ENCODE measurements around the gene DAZAP1. TPM values are rescaled to one million over a fixed set of nuclear protein-coding genes. Genes with fewer than 3 reads are reported as not detected.

Gene DAZAP1
- total and polyA plus RNA-seq, 8 donors = 21.4 to 124 (median 51.5) TPM

DNA sequence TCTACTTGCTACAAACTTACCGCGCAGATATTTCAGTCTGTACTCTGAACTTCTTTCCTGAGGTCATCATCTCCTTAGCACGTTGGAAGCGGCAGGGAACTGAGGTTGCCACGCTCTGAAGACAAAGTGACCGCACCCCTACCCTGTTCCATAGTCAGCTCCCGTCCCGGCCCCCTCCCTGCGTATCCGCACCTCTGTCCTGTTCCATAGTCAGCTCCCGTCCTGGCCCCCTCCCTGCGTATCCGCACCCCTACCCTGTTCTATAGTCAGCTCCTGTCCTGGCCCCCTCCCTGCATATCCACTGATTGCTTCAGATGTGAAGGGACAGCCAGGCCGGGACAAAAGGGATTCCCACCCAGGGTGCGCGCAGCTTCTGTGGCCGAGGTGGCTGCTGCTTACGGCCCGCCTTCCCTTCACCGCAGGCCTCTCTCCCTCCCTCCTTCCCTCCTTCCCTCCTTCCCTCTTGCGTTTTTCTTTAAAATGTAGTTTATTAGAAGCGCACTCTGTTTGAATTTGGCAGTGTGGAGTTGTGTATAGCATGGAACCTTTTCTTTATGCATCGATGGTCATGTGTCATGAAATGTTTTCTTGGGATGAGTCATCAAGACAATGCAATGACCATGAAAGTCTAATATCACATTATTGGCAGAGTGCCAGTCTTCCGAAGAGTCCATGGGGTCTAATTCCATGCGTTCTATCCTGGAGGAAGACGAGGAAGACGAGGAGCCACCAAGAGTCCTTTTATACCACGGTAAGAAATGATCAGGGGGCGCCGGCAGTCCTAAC is 45.6 kb upstream of the DAZAP1 start:
- Histone ChIP-seq H3K4me3 (peak overlapping the region in 3 of 4 donors; percentile 9 to 28 (median 13)), H3K4me1 (peaks cover 15 to 36% (median 22%) of the 10 kb centered on the region in 4 donors), H3K9me3 (no peaks in the 10 kb centered on the region), H3K36me3 (peaks cover 20 to 96% (median 93%) of the 10 kb centered on the region in 4 donors), H3K27me3 (no peaks in the 10 kb centered on the region), H3K27ac (peak overlapping the region in 3 of 5 donors; percentile 45 to 78 (median 65))
- intact Hi-C loops (cut with DNase I; ENCODE audit: low total_unique reads) = loop anchor here (10.0 kb wide), 1 partner anchor 77 kb away; the partner anchor contains the start of gene EFNA2
- no peak for DNase-seq
- 67 to 79% (median 77%) methylated on average over 30 of the region's 30 CpGs for WGBS, 5 donors
- TF ChIP-seq POLR2A (IDR thresholded peaks at IDR 0.05) (no peak), EP300 (IDR thresholded peaks at IDR 0.05) (no peak), POLR2AphosphoS5 (IDR thresholded peaks at IDR 0.05) (no peak)
- TF ChIP-seq, protein P1, sequence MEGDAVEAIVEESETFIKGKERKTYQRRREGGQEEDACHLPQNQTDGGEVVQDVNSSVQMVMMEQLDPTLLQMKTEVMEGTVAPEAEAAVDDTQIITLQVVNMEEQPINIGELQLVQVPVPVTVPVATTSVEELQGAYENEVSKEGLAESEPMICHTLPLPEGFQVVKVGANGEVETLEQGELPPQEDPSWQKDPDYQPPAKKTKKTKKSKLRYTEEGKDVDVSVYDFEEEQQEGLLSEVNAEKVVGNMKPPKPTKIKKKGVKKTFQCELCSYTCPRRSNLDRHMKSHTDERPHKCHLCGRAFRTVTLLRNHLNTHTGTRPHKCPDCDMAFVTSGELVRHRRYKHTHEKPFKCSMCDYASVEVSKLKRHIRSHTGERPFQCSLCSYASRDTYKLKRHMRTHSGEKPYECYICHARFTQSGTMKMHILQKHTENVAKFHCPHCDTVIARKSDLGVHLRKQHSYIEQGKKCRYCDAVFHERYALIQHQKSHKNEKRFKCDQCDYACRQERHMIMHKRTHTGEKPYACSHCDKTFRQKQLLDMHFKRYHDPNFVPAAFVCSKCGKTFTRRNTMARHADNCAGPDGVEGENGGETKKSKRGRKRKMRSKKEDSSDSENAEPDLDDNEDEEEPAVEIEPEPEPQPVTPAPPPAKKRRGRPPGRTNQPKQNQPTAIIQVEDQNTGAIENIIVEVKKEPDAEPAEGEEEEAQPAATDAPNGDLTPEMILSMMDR (IDR thresholded peaks at IDR 0.05) = no peak

DNA sequence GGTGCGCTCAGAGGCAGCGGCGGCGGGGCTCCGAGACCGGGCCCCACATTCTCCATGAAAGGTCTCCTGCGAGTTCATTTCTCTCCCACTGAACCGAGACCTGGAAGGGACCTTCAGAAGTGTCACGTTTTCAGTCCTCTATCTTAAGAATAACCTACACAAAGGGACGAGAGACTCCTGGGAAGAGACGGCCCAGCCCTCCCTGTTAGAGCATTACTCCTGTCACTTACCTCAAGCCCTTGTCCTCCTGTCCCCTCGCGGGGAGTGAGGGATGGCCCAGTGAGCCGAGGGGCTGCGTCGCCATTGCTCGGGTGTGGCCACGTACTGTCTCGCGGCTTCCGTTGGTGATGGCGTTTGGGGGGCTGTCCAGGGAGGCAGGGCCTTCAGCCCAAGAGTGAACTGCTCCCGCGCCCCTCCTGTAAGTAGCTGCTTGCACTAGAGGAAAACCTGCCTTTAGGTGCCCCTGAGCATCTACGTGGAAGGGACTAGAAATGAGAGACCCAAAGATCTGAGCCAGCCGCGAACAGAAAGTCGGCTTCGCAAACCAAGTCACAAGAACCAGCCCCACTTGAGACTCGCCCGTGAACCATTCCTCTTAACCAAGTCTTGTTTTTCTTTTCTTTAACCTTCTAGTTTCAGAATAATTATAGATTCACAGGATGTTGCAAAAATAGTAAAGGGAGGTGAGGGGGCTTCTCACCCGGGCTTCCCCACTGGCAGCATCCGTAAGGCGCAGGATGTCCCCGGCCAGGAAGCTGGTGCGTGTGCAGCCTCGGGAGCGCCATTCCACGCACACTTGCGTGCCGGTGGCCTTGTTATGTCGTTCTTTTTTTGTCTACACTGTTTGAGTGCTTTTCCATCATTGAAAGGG is 44.8 kb upstream of the DAZAP1 start:
- intact Hi-C loops (cut with DNase I; ENCODE audit: low total_unique reads) = loop anchor here (10.0 kb wide), 1 partner anchor 78 kb away; the partner anchor contains the start of gene EFNA2
- no peak for DNase-seq
- 86 to 91% (median 90%) methylated on average over 41 to 42 of the region's 42 CpGs for WGBS, 5 donors
- no peak overlapping the region for H3K4me3 ChIP-seq
- TF ChIP-seq, protein P1 (IDR thresholded peaks at IDR 0.05) = no peak
- TF ChIP-seq POLR2AphosphoS5 (IDR thresholded peaks at IDR 0.05) = no peak
- TF ChIP-seq POLR2A (IDR thresholded peaks at IDR 0.05) = no peak
- no peak for TF ChIP-seq EP300 (IDR thresholded peaks at IDR 0.05)
- peaks cover 23 to 98% (median 95%) of the 10 kb centered on the region in 4 donors for H3K36me3 ChIP-seq
- H3K27me3 ChIP-seq = no peaks in the 10 kb centered on the region
- peaks cover 15 to 33% (median 21%) of the 10 kb centered on the region in 4 donors for H3K4me1 ChIP-seq
- H3K27ac ChIP-seq = peak overlapping the region in 1 of 5 donors; percentile 78
- no peaks in the 10 kb centered on the region for H3K9me3 ChIP-seq

DNA sequence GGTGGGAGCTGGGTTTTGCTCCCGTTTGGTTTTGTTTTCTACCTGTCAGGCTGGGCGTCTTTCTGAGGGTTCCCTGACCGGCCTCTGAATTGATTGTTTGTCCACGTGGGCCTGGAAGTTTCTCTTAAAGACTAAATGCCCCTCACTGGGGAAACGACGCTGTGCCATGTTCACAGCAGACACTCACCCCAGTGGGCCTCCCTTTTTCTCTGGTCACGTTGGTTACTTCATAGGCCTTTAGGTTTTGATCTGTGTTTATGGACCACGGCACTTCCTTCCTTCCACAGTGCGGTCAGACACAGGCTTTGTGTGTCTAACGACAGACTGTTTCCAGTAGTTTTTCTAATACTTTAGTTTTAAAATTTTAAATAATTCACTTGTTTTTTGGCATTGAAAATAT is 43.8 kb upstream of the DAZAP1 start:
- Histone ChIP-seq H3K27me3 (no peaks in the 10 kb centered on the region), H3K4me1 (peaks cover 15 to 33% (median 21%) of the 10 kb centered on the region in 4 donors), H3K4me3 (no peak overlapping the region), H3K36me3 (peaks cover 25 to 98% (median 95%) of the 10 kb centered on the region in 4 donors), H3K27ac (peak overlapping the region in 2 of 5 donors; percentile 0 to 5), H3K9me3 (no peaks in the 10 kb centered on the region)
- intact Hi-C loops (cut with DNase I; ENCODE audit: low total_unique reads) = loop anchor here (10.0 kb wide), 1 partner anchor 79 kb away; the partner anchor contains the start of gene EFNA2
- DNase-seq = no peak
- WGBS, 5 donors = 69 to 80% (median 75%) methylated on average over 10 of the region's 10 CpGs
- TF ChIP-seq EP300 (IDR thresholded peaks at IDR 0.05) (no peak), POLR2A (IDR thresholded peaks at IDR 0.05) (no peak), POLR2AphosphoS5 (IDR thresholded peaks at IDR 0.05) (no peak)
- TF ChIP-seq, protein P1 (IDR thresholded peaks at IDR 0.05) = no peak
